CD14-positive monocyte (primary cell): ENCODE measurements around the gene TMEM169. TPM values are rescaled to one million over a fixed set of nuclear protein-coding genes. Genes with fewer than 3 reads are reported as not detected.

Experiments
- DNase-seq, 3 donors: peaks; one replicate each; pipeline ENCODE4 v3.0.0-alpha.2; 2011 to 2022
- H2AFZ ChIP-seq: 2 replicates; pipeline ENCODE4 v1.6.0; 2012; ENCODE audit warnings: mild to moderate bottlenecking, low read depth, low read length, inconsistent platforms; ENCODE audit not compliant: insufficient read depth, poor library complexity, severe bottlenecking
- H3K27ac ChIP-seq, 2 donors: 1 replicate in 1 of 2; 2 replicates in 1 of 2; pipeline ENCODE4 v1.5.1; 2012 to 2013; ENCODE audit warnings: low read length in 2 of 2, control low read depth in 1 of 2, inconsistent platforms in 1 of 2, low read depth in 1 of 2, mild to moderate bottlenecking in 1 of 2
- H3K27me3 ChIP-seq, 2 donors: one replicate each; pipeline versions ENCODE4 v1.6.0 to v1.6.1; 2011 to 2013; ENCODE audit warnings: low read length in 2 of 2; ENCODE audit not compliant: control insufficient read depth in 2 of 2, insufficient read depth in 2 of 2
- H3K36me3 ChIP-seq, 2 donors: replicated peaks in 1 of 2; 1 replicate in 1 of 2; 2 replicates in 1 of 2; pipeline versions ENCODE4 v1.5.1 to v1.6.1; 2012 to 2013; ENCODE audit warnings: low read length in 2 of 2, control low read depth in 1 of 2, inconsistent platforms in 1 of 2, mild to moderate bottlenecking in 1 of 2; ENCODE audit not compliant: insufficient read depth in 2 of 2, control insufficient read depth in 1 of 2
- H3K4me1 ChIP-seq, 2 donors: 1 replicate in 1 of 2; 2 replicates in 1 of 2; pipeline versions ENCODE4 v1.5.1 to v1.6.1; 2012 to 2013; ENCODE audit warnings: low read length in 2 of 2, control low read depth in 1 of 2, inconsistent platforms in 1 of 2, mild to moderate bottlenecking in 1 of 2, moderate library complexity in 1 of 2; ENCODE audit not compliant: insufficient read depth in 2 of 2, control insufficient read depth in 1 of 2
- H3K4me2 ChIP-seq: replicated peaks from 2 replicates; pipeline ENCODE3; 2012; ENCODE audit warnings: low read length, moderate library complexity, mild to moderate bottlenecking; ENCODE audit not compliant: poor library complexity, severe bottlenecking; ENCODE audit errors: extremely low read depth
- H3K4me3 ChIP-seq, 3 experiments: fragments of 200-600 bp in 1 of 3; sonication (generic) in 1 of 3; replicated peaks in 1 of 3; 1 replicate in 2 of 3; 2 replicates in 1 of 3; pipeline ENCODE4 v1.5.1; 2011 to 2013; ENCODE audit warnings: low read length in 3 of 3, mild to moderate bottlenecking in 3 of 3, control low read depth in 2 of 3, low read depth in 2 of 3, inconsistent platforms in 1 of 3, moderate library complexity in 1 of 3
- H3K79me2 ChIP-seq: 2 replicates; pipeline ENCODE4 v1.6.0; 2012; ENCODE audit warnings: mild to moderate bottlenecking, control low read depth, inconsistent platforms, low read length, moderate library complexity; ENCODE audit not compliant: insufficient read depth
- H3K9ac ChIP-seq: 2 replicates; pipeline ENCODE4 v1.6.0; 2017; ENCODE audit warnings: low read length, mild to moderate bottlenecking; ENCODE audit not compliant: insufficient read depth, poor library complexity, severe bottlenecking
- H3K9me3 ChIP-seq, 2 donors: replicated peaks in 1 of 2; 1 replicate in 1 of 2; 2 replicates in 1 of 2; pipeline versions ENCODE4 v1.5.1 to v1.6.1; 2012 to 2013; ENCODE audit warnings: low read length in 2 of 2, control low read depth in 1 of 2; ENCODE audit not compliant: control insufficient read depth in 1 of 2, insufficient read depth in 1 of 2
- H4K20me1 ChIP-seq: 2 replicates; pipeline ENCODE4 v1.6.0; 2012; ENCODE audit warnings: mild to moderate bottlenecking, low read length, control low read depth, moderate library complexity; ENCODE audit not compliant: insufficient read depth
- H3K27ac Mint-ChIP-seq, 7 donors: one replicate each; pipeline ENCODE4 v1.8.0; 2020; ENCODE audit warnings: mild to moderate bottlenecking in 7 of 7, mixed read lengths in 7 of 7, moderate library complexity in 6 of 7, inconsistent platforms in 2 of 7
- H3K27me3 Mint-ChIP-seq, 3 donors: one replicate each; pipeline ENCODE4 v1.8.0; 2021 to 2022; ENCODE audit warnings: low read depth in 3 of 3, mild to moderate bottlenecking in 3 of 3, mixed read lengths in 3 of 3, moderate library complexity in 3 of 3, inconsistent platforms in 1 of 3
- H3K36me3 Mint-ChIP-seq, 2 donors: one replicate each; pipeline ENCODE4 v1.8.0; 2020; ENCODE audit warnings: mixed read lengths in 2 of 2, inconsistent platforms in 1 of 2, mild to moderate bottlenecking in 1 of 2
- H3K4me1 Mint-ChIP-seq: one replicate; pipeline ENCODE4 v1.8.0; 2020; ENCODE audit warnings: mild to moderate bottlenecking, mixed read lengths
- H3K4me3 Mint-ChIP-seq, 2 donors: one replicate each; pipeline ENCODE4 v1.8.0; 2020; ENCODE audit warnings: mild to moderate bottlenecking in 2 of 2, mixed read lengths in 2 of 2, moderate library complexity in 1 of 2
- H3K9me3 Mint-ChIP-seq, 7 donors: one replicate each; pipeline ENCODE4 v1.8.0; 2020 to 2022; ENCODE audit warnings: mixed read lengths in 7 of 7, mild to moderate bottlenecking in 6 of 7, moderate library complexity in 6 of 7, inconsistent platforms in 2 of 7
- WGBS: methylation state at CpG from one replicate; pipeline ENCODE4 v1.1.5; 2013; ENCODE audit warnings: missing lambda C conversion rate; ENCODE audit not compliant: insufficient coverage; 5-methylcytosine and 5-hydroxymethylcytosine counted together
- intact Hi-C, 2 donors: fragments of 100-400 bp; cut with micrococcal nuclease; formaldehyde crosslinking; loops; one replicate each; pipeline versions ENCODE4 v1.15.0 to v1.15.1; 2023
- polyA plus RNA-seq, 3 donors: library from polyadenylated mRNA; depleted of rRNA in 1 of 3; unstranded in 2 of 3; stranded (reverse) in 1 of 3; fragments of 300-500 nt in 2 of 3; fragments of >200 nt in 1 of 3; fragmentation: Illumina TruSeq in 2 of 3; gene quantifications; 1 replicate in 2 of 3; 2 replicates in 1 of 3; pipeline ENCODE4 v1.2.3, GENCODE V29; 2012 to 2021
- TF ChIP-seq, protein P1 (sequence below): fragments of 200-600 bp; IDR thresholded peaks from one replicate; pipeline ENCODE4 v1.8.0; 2022; ENCODE audit warnings: antibody characterized with exemption, mild to moderate bottlenecking

Gene TMEM169
- polyA plus RNA-seq, 3 donors: 0.24 to 0.92 (median 0.74) TPM

DNA sequence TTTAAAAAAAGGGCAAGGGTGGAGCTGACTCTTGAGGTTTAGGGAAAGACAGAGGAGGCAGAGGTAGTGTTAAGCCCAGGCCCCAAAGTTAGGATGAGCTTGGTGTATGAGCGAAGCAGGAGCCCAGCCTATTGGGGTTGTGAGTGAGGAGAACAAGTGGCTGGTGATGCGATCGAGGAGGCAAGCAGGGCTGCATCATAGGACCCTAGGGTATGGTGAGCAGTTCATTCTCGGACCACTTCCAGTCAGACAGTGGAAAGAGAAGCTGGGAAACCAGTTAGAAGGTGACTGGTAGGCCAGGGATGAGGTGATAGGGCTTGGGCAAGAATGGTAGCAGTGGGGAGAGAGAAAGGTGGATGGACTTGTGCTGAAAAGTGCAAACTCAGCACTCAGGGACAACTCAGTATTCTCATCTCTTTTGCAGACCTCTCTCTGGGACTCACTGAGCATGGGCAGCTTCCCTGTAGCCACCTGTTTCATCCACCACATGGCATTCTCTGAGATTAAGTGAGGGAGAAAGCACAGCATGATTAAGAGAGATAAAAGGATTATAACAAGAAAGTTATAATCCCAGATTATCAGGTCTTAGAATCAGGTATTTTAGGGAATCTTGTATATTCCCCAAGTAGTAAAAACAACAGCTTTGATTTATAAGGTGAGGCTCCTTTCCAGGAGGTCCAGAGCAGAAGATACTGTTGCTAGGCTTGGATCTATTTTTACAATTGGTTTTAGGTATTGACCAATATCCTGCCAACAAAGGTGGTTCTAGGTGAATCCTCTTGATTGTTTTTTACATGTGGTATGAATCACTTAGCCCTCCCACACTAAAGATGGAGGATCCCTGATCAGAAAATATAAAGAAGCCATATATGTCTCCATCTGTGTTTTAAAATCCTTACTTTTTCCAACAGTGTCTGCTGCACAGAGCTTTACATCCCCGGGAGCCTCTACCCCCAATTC lies 65.7 kb downstream of the TMEM169 start:
- H3K4me3 Mint-ChIP-seq: no peak overlapping the region

DNA sequence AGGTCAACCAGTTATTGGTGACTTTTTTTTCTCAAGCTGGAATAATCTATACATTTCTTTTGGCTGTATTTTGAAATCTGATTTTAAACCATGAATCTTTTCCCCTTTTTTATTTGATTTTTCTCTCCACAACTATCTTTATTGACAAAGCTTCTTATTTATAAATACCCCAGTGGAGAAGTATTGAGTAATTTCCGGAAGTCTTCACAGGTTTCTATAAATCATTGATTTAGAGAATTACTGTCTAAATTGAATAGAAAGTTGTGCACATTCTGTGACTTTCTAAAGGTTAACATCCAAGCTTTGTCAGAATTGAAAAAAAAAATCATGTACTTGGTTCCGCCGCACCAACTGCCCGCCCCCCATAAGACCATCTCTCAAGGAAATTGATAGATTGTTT lies 67.3 kb downstream of the TMEM169 start:
- no peaks in the 10 kb centered on the region for H3K4me1 ChIP-seq
- H3K9me3 ChIP-seq: no peaks in the 10 kb centered on the region
- H3K36me3 ChIP-seq: peaks cover 99 to 100% of the 10 kb centered on the region in 2 donors
- H3K27ac Mint-ChIP-seq: no peak overlapping the region
- peaks cover 88% of the 10 kb centered on the region for H4K20me1 ChIP-seq
- no peak overlapping the region for H3K4me3 Mint-ChIP-seq
- DNase-seq: no peak
- no peak overlapping the region for H2AFZ ChIP-seq
- no peak overlapping the region for H3K27ac ChIP-seq
- no peak overlapping the region for H3K4me3 ChIP-seq
- no peak overlapping the region for H3K9ac ChIP-seq
- H3K79me2 ChIP-seq: peaks cover 46% of the 10 kb centered on the region
- peaks cover 0 to 3% (median 0%) of the 10 kb centered on the region in 7 donors for H3K9me3 Mint-ChIP-seq
- H3K27me3 Mint-ChIP-seq: no peaks in the 10 kb centered on the region
- intact Hi-C loops: no loop called here
- WGBS: no CpG with 5 or more reads among the region's 4 CpGs
- H3K36me3 Mint-ChIP-seq: peaks cover 32 to 61% of the 10 kb centered on the region in 2 donors
- H3K27me3 ChIP-seq: no peaks in the 10 kb centered on the region
- TF ChIP-seq, protein P1, sequence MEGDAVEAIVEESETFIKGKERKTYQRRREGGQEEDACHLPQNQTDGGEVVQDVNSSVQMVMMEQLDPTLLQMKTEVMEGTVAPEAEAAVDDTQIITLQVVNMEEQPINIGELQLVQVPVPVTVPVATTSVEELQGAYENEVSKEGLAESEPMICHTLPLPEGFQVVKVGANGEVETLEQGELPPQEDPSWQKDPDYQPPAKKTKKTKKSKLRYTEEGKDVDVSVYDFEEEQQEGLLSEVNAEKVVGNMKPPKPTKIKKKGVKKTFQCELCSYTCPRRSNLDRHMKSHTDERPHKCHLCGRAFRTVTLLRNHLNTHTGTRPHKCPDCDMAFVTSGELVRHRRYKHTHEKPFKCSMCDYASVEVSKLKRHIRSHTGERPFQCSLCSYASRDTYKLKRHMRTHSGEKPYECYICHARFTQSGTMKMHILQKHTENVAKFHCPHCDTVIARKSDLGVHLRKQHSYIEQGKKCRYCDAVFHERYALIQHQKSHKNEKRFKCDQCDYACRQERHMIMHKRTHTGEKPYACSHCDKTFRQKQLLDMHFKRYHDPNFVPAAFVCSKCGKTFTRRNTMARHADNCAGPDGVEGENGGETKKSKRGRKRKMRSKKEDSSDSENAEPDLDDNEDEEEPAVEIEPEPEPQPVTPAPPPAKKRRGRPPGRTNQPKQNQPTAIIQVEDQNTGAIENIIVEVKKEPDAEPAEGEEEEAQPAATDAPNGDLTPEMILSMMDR: no peak
- H3K4me1 Mint-ChIP-seq: no peaks in the 10 kb centered on the region
- H3K4me2 ChIP-seq: no peak overlapping the region

More for the DNA sequence above, 65.7 kb downstream of the TMEM169 start:
- peak overlapping the region in 4 of 7 donors; percentile 2 to 68 (median 48) for H3K27ac Mint-ChIP-seq
- 100% methylated on average over 4 of the region's 5 CpGs for WGBS
- peaks cover 84% of the 10 kb centered on the region for H4K20me1 ChIP-seq
- no peaks in the 10 kb centered on the region for H3K4me1 Mint-ChIP-seq
- peaks cover 38% of the 10 kb centered on the region for H3K79me2 ChIP-seq
- H3K9me3 ChIP-seq: no peaks in the 10 kb centered on the region
- no peak overlapping the region for H2AFZ ChIP-seq
- TF ChIP-seq, protein P1: no peak
- H3K9me3 Mint-ChIP-seq: peaks cover 0 to 3% (median 0%) of the 10 kb centered on the region in 7 donors
- intact Hi-C loops: no loop called here
- H3K36me3 ChIP-seq: peaks cover 96 to 100% of the 10 kb centered on the region in 2 donors
- H3K27me3 Mint-ChIP-seq: no peaks in the 10 kb centered on the region
- no peak overlapping the region for H3K4me3 ChIP-seq
- H3K4me2 ChIP-seq: no peak overlapping the region
- H3K27me3 ChIP-seq: no peaks in the 10 kb centered on the region
- H3K36me3 Mint-ChIP-seq: peaks cover 27 to 46% of the 10 kb centered on the region in 2 donors
- peak overlapping the region in 1 of 2 donors; percentile 28 for H3K27ac ChIP-seq
- H3K9ac ChIP-seq: no peak overlapping the region
- no peak for DNase-seq
- no peaks in the 10 kb centered on the region for H3K4me1 ChIP-seq
